K562 (cell line): ENCODE measurements around the gene PLK4. TPM values are rescaled to one million over a fixed set of nuclear protein-coding genes. Genes with fewer than 3 reads are reported as not detected.
"Not testable (repeated sequence)": the region's sequence is repeated elsewhere in the genome, so short reads cannot be mapped to it uniquely, and the experiment has no call there.

Experiments used
- ATAC-seq: fragments of 200-7000 bp; cut with Tn5 transposase; 3 replicates; pipeline ENCODE4 v1.9.1; 2020; ENCODE audit warnings: moderate library complexity
- BruUV-seq: library from RNA; stranded (reverse); fragments of 400-500 nt; replicated peaks from 2 replicates; lab custom pipeline; 2021; lab: Mats Ljungman, UMichigan
- CTCF ChIA-PET: fragments of 300-600 bp; formaldehyde crosslinking; extraction: SDS; loops from one replicate; lab custom pipeline; 2021; ENCODE audit warnings: low intra/inter-chr PET ratio; lab: Yijun Ruan, JAX
- POLR2A ChIA-PET: fragments of 300-600, 350-650 bp; sonication (Branson Sonifier 250); formaldehyde crosslinking; extraction: SDS; loops from one replicate; lab custom pipeline; 2021; ENCODE audit warnings: antibody characterized with exemption, inconsistent platforms; lab: Yijun Ruan, JAX
- DNase-seq, 4 experiments: peaks; one replicate each; pipeline versions ENCODE4 v3.0.0 to v3.0.0-alpha.2; 2011 to 2018; ENCODE audit warnings: low spot score in 3 of 4, mixed read lengths in 3 of 4; ENCODE audit errors: extremely low read depth in 1 of 4
- FAIRE-seq: peaks from 2 replicates; lab custom pipeline; 2011; peaks lifted over from hg19 to GRCh38; lab: Jason Lieb, UNC
- H2AFZ ChIP-seq: 2 replicates; pipeline ENCODE4 v1.6.0; 2011; ENCODE audit warnings: low read depth, low read length, control low read depth, inconsistent platforms
- H3K27ac ChIP-seq: fragments of 200-600 bp; 3 replicates; pipeline ENCODE4 v1.8.0; 2011; ENCODE audit warnings: low read depth, mild to moderate bottlenecking, control low read depth, inconsistent platforms, low read length, moderate library complexity, mixed read lengths; ENCODE audit errors: extremely low read depth
- H3K27me3 ChIP-seq, 2 experiments: fragments of 300-600 bp in 1 of 2; 2 replicates in 1 of 2; 3 replicates in 1 of 2; pipeline versions ENCODE4 v1.6.0 to v1.8.0; 2011; ENCODE audit warnings: inconsistent platforms in 2 of 2, low read length in 2 of 2, mild to moderate bottlenecking in 1 of 2, mixed read lengths in 1 of 2, moderate library complexity in 1 of 2; ENCODE audit not compliant: control insufficient read depth in 2 of 2, insufficient read depth in 2 of 2
- H3K36me3 ChIP-seq: fragments of 300-600 bp; 3 replicates; pipeline ENCODE4 v1.8.0; 2011; ENCODE audit warnings: mild to moderate bottlenecking, low read length, inconsistent platforms; ENCODE audit not compliant: control insufficient read depth, insufficient read depth
- H3K4me1 ChIP-seq, 2 experiments: fragments of 200-600 bp in 1 of 2; replicated peaks in 1 of 2; 2 replicates in 1 of 2; 3 replicates in 1 of 2; pipeline versions ENCODE4 v1.5.1 to v1.8.0; 2011; ENCODE audit warnings: inconsistent platforms in 2 of 2, low read length in 2 of 2, mild to moderate bottlenecking in 1 of 2, mixed read lengths in 1 of 2, moderate library complexity in 1 of 2; ENCODE audit not compliant: control insufficient read depth in 2 of 2, insufficient read depth in 2 of 2
- H3K4me2 ChIP-seq: 2 replicates; pipeline ENCODE4 v1.6.1; 2011; ENCODE audit warnings: low read length, control low read depth, inconsistent platforms, mixed read lengths; ENCODE audit not compliant: insufficient read depth
- H3K4me3 ChIP-seq: fragments of 200-600 bp; sonication (generic), shearing (Covaris generic); 2 replicates; pipeline ENCODE4 v1.5.1; 2016; ENCODE audit warnings: control low read depth, inconsistent platforms
- H3K79me2 ChIP-seq: fragments of 200-600 bp; 3 replicates; pipeline ENCODE4 v1.8.0; 2011; ENCODE audit warnings: low read length, inconsistent platforms; ENCODE audit not compliant: control insufficient read depth, insufficient read depth
- H3K9ac ChIP-seq, 2 experiments: 2 replicates each; pipeline versions ENCODE4 v1.6.0 to v1.6.1; 2011; ENCODE audit warnings: low read depth in 2 of 2, low read length in 2 of 2, control low read depth in 1 of 2, inconsistent platforms in 1 of 2, mild to moderate bottlenecking in 1 of 2, mixed read lengths in 1 of 2; ENCODE audit not compliant: insufficient read depth in 1 of 2
- H3K9me1 ChIP-seq: one replicate; pipeline ENCODE4 v1.6.0; 2011; ENCODE audit warnings: inconsistent platforms, mild to moderate bottlenecking, low read length, moderate library complexity; ENCODE audit not compliant: control insufficient read depth, insufficient read depth
- H3K9me3 ChIP-seq: replicated peaks from 2 replicates; pipeline ENCODE4 v1.5.1; 2011; ENCODE audit warnings: low read depth, low read length, inconsistent platforms; ENCODE audit not compliant: control insufficient read depth, insufficient read depth
- H4K20me1 ChIP-seq: replicated peaks from 2 replicates; pipeline ENCODE4 v1.6.1; 2011; ENCODE audit warnings: low read length, inconsistent platforms, mixed read lengths; ENCODE audit not compliant: control insufficient read depth, insufficient read depth
- GABPB2 ChIP-seq: fragments of 250-450 bp; sonication (Bioruptor Pico); conservative IDR thresholded peaks from 2 replicates; pipeline ENCODE4 v1.5.1; 2021; ENCODE audit warnings: mild to moderate bottlenecking
- ZNF121 ChIP-seq: sonication (generic); formaldehyde crosslinking; conservative IDR thresholded peaks from 2 replicates; pipeline ENCODE4 v1.8.0; 2022; ENCODE audit warnings: missing genetic modification reagents
- ZNF146 ChIP-seq: IDR thresholded peaks from one replicate; pipeline ENCODE4 v1.6.1; 2018; ENCODE audit warnings: missing compliant biosample characterization; ENCODE audit not compliant: unreplicated experiment
- WGBS: fragments of 100-300 bp; shearing (Covaris generic); methylation state at CpG from one replicate; pipeline ENCODE4 v1.1.6; 2016; ENCODE audit warnings: low coverage, mixed read lengths; ENCODE audit not compliant: insufficient coverage; ENCODE audit errors: missing lambda C conversion rate; 5-methylcytosine and 5-hydroxymethylcytosine counted together
- in situ Hi-C: fragments of 300-500 bp; cut with MboI; formaldehyde crosslinking; loops from 4 replicates; pipeline ENCODE4 v1.15.0; 2018; ENCODE audit warnings: inconsistent platforms, mixed read lengths
- intact Hi-C: fragments of 100-400 bp; cut with micrococcal nuclease; formaldehyde crosslinking; loops from 2 replicates; pipeline ENCODE4 v1.14.2; 2022
- polyA plus RNA-seq, 8 experiments: library from polyadenylated mRNA; depleted of rRNA in 4 of 8; stranded (reverse) in 5 of 8; unstranded in 3 of 8; fragments of >200 nt; fragmentation: Nextera tagmentation in 2 of 8; fragmentation: Illumina TruSeq in 1 of 8; extraction: Ambion mirVana in 2 of 8; extraction: Trizol in 1 of 8; gene quantifications; 2 replicates each; pipeline versions ENCODE4 v1.2.1 to v1.2.3, GENCODE V29; 2011 to 2014; ENCODE audit warnings: inconsistent platforms in 1 of 8, missing spikeins in 1 of 8
- total RNA-seq, 7 experiments: library from RNA; depleted of rRNA in 6 of 7; stranded (reverse); fragments of >200 nt in 6 of 7; fragmentation: Illumina TruSeq in 2 of 7; extraction: Trizol in 2 of 7; gene quantifications; 2 replicates each; pipeline versions ENCODE4 v1.2.1 to v1.2.3, GENCODE V29; 2011 to 2021; ENCODE audit warnings: low replicate concordance in 1 of 7
- TF ChIP-seq, protein P1 (sequence below): sonication (generic); formaldehyde crosslinking; IDR thresholded peaks from 2 replicates; pipeline ENCODE4 v1.8.0; 2022; ENCODE audit warnings: mild to moderate bottlenecking, low read depth, missing genetic modification reagents

PLK4 gene
- total and polyA plus RNA-seq, 9 of the 15 experiments (the other 6 are each of a cell fraction or from before 2014, with no cell fraction given): 16.2 to 95.3 (median 54.3) TPM

DNA sequence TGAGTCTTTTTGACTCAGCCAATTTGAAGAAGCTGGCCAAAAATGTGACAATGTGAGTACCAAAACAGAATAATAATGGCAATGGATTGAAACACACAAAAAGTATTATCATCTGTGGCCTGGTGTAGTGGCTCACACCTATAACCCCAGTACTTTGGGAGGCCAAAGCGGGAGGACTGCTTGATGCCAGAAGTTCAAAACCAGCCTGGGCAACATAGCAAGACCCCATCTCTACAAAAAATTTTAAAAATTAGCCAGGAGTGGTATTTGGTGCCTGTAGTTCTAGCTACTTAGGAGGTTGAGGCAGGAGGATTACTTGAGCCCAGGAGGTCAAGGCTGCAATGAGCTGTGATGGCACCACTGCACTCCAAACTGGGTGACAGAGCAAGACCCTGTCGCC, 41.5 kb downstream of the PLK4 start:
- no TSS peak for BruUV-seq
- Histone ChIP-seq H3K36me3 (peaks cover 30% of the 10 kb centered on the region; the same call in 2 of the 3 replicates), H3K27ac (no peak overlapping the region), H3K79me2 (no peaks in the 10 kb centered on the region)
- no peak for ATAC-seq
- 0 out of 2 replicates have a peak, but pooled peaks have one; percentile 25 for TF ChIP-seq ZNF121 (CRISPR knock-in tag)
- no peak for TF ChIP-seq GABPB2 (CRISPR knock-in tag)
- TF ChIP-seq, protein P1, sequence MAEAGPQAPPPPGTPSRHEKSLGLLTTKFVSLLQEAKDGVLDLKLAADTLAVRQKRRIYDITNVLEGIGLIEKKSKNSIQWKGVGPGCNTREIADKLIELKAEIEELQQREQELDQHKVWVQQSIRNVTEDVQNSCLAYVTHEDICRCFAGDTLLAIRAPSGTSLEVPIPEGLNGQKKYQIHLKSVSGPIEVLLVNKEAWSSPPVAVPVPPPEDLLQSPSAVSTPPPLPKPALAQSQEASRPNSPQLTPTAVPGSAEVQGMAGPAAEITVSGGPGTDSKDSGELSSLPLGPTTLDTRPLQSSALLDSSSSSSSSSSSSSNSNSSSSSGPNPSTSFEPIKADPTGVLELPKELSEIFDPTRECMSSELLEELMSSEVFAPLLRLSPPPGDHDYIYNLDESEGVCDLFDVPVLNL: no peak
- TF ChIP-seq, all 486 proteins: peak for 1
- H3K9me3 ChIP-seq: no peaks in the 10 kb centered on the region
- H4K20me1 ChIP-seq: no peaks in the 10 kb centered on the region
- 98% methylated on average over 2 of the region's 2 CpGs for WGBS
- DNase-seq (no peak), FAIRE-seq (no peak)
- H3K9me1 ChIP-seq: no peaks in the 10 kb centered on the region
- no peaks in the 10 kb centered on the region for H3K4me1 ChIP-seq
- CTCF ChIA-PET: no interaction called here
- intact Hi-C loops: no loop called here
- POLR2A ChIA-PET: interaction anchor here (0.8 to 1.4 kb wide), 2 partner anchors 43 to 139 kb away, joined by 3 to 5 read pairs; partner anchors contain the start of genes ABHD18 and MFSD8
- no peak overlapping the region for H3K4me2 ChIP-seq
- H2AFZ ChIP-seq: no peak overlapping the region
- H3K4me3 ChIP-seq: no peak overlapping the region
- in situ Hi-C loops: no loop called here
- H3K27me3 ChIP-seq: no peaks in the 10 kb centered on the region
- no peak overlapping the region for H3K9ac ChIP-seq

DNA sequence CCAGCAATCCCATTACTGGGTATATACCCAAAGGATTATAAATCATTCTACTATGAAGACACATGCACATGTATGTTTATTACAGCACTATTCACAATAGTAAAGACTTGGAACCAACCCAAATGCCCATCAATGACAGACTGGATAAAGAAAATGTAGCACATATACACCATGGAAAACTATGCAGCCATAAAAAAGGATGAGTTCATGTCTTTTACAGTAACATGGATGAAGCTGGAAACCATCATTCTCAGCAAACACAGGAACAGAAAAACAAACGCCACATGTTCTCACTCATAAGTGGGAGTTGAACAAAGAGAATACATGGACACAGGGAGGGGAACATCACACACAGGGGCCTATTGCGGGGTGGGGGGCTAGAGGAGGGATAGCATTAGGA, 45.0 kb downstream of the PLK4 start:
- WGBS: 90% methylated on average over 2 of the region's 2 CpGs
- BruUV-seq, H2AFZ ChIP-seq, FAIRE-seq, H4K20me1 ChIP-seq, H3K27me3 ChIP-seq, POLR2A ChIA-PET, H3K9me1 ChIP-seq, H3K4me3 ChIP-seq, H3K79me2 ChIP-seq, H3K4me2 ChIP-seq, H3K9ac ChIP-seq, in situ Hi-C loops, H3K27ac ChIP-seq, CTCF ChIA-PET, DNase-seq, H3K4me1 ChIP-seq, intact Hi-C loops, ATAC-seq, H3K9me3 ChIP-seq: not testable (repeated sequence)
- peak; percentile 83 for TF ChIP-seq ZNF146 (CRISPR knock-in tag)
- peaks cover 14% of the 10 kb centered on the region; the same call in 1 of the 3 replicates for H3K36me3 ChIP-seq
